Middle frontal gyrus (tissue), 1 donor: ENCODE measurements around the gene ARHGEF10L.

Experiments used
- DNase-seq: peaks from one replicate; pipeline ENCODE4 v3.0.0-alpha.2; 2015; ENCODE audit warnings: low spot score; ENCODE audit errors: extremely low spot score

Gene ARHGEF10L

GRCh38 chr1:17520473-17521319 lies 18.8 kb upstream of the ARHGEF10L start:
- DNase-seq = no peak

- DNase-seq = no peak
Observed at GRCh38 chr1:17521946-17522612, 17.4 kb upstream of the ARHGEF10L start.

DNA sequence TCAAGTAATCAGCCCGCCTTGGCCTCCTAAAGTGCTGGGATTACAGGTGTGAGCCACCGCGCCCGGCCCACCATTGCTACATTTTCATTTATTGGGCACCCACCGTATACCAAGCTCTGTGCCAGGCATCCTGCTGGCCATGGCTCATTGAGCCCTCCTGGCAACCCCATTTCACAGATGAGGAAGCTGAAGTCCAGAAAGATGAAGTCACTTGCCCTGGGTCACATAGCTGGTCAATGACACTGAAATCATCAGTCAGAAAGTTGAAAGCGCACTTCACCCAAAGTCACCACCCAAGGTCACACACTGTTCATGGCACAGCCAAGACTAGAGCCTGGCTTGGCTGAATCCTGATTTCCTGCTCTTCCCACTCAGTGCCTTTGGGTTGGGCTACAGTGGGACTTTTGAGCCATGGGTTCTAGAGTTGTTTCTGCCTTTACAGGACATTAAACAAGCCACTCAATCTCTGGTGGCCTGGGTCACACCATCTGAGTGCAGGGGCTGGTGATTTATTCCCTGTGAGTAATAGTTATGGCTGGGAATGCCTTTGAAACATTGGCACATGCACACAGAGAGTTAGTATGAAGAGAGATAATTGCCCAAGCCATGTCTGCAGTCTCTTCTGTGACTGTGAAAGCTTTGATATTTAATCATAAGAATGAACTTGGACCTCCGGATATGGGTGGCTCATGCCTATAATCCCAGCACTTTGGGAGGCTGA lies 16.0 kb upstream of the ARHGEF10L start:
- DNase-seq = no peak

GRCh38 chr1:17524645-17525044 lies 14.9 kb upstream of the ARHGEF10L start:
- DNase-seq = no peak

GRCh38 chr1:17525996-17526686 lies 13.4 kb upstream of the ARHGEF10L start:
- DNase-seq = no peak

- DNase-seq = no peak
Observed at GRCh38 chr1:17527036-17527914, 12.2 kb upstream of the ARHGEF10L start.

DNA sequence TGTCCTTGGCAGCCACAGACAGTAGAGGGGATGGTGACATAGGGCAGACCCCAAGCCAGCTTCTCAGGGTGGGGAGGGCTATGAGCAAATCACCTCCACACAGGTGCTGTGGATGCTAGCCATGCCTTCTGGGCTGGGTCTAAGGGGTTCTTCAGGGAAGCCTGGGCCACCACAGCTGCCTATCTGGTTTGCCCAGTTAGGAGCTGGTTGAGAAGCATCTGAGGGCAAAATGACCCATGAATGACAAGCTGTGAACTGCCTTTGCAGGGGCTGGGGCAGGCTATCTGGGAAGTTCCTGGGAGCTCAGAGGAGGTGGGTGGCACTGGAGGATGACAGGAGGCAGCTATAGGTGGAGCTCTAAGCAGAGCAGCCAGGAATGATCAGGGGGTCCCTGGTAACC lies 10.1 kb upstream of the ARHGEF10L start:
- no peak for DNase-seq

DNA sequence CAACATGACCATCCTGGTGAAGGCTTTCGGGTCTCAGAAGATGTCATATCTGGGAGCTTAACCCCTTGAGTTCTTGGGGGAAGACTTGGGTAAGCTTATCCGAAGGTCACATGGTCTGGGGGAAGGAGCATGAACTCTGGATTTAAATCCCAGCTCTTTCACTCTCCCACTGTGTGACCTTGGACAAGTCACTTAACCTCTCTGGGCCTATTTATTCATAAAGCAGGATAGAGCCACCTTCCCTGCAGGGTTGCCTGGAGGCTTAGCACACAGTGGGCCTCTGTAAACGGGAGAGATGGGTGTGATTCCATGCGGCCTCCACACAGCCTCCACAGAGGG lies 8.2 kb upstream of the ARHGEF10L start:
- DNase-seq = no peak

DNA sequence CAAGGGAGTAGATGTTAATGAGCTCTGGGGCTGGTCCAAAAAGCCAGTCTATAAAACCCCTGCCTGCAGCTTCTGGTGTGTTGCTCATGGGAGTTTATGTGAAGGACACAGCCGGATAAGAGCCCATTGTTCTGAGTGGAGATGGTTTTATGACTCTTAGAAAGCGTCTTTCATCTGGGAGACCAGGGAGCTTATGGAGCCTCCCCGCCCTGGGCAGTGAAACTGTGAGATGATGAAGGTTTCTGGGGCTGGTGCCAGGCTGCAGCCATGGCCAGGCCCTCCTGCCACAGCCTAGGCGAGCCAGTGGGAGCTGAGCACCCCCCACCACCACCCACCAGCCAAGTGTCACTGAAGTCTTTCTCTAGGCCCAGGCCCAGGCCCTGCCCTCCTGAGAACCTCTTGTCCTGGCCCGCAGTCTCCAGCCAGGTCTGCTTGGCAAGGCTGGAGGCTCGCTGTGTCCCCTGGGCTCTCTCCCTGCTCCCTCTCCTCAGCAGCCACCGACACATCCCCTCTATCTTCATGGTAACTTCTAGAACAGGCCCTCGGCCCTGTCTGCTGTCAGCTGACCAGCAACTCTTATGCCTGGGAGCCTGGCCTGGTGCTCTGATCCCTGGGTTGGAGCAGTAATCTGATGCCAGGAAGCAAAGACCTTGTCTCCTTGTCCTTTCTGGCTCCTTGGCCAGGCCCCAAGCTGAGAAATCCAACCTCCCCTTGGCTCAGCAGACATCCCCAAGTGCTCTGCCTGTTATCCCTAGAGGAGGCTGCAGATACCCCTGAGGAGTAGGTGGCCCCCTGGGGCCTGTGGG lies 7.6 kb upstream of the ARHGEF10L start:
- no peak for DNase-seq

DNA sequence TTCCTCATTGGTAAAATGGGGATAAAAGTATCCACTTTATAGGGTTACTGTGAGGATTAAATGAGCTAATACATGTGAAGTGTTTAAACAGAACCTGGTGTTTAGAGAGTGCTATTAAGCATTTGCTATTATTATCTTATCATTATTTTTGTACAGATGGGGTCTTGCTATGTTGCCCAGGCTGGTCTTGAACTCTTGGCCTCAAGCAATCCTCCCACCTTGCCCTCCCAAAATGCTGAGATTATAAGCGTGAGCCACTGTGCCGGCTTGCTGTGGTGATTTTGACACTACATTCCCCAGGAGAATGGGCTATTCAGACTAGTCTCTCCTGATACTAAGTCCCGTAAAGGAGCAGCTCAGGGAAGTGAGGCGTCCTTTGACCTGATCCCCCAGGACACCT lies 6.3 kb upstream of the ARHGEF10L start:
- DNase-seq = no peak

- DNase-seq = no peak
Observed at GRCh38 chr1:17535300-17535936, 4.1 kb upstream of the ARHGEF10L start.

DNA sequence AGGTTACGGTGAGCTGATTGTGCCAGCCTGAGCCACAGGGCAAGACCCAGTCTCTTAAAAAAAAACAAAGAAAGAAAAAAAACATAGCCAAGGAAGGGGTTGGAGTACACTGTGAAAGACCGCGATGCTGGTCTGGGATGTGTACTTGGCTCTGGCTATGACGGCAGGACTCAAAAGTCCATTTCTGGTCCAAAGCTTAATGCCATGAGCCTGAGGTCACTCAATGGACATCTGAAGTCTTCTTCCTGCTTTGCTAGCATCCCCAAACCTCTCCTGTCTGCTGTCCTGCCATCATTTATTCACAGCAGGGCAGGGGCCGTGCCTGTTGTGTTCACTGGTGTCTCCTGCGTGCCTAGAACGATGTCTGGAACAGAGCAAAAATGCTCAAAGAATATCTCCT lies 1.5 kb upstream of the ARHGEF10L start:
- no peak for DNase-seq

- no peak for DNase-seq
Observed at GRCh38 chr1:17538428-17539117, 925 bp upstream of the ARHGEF10L start.

GRCh38 chr1:17539118-17539476 lies 401 bp upstream of the ARHGEF10L start:
- no peak for DNase-seq

- no peak for DNase-seq
Observed at GRCh38 chr1:17540255-17541001, 930 bp downstream of the ARHGEF10L start.

DNA sequence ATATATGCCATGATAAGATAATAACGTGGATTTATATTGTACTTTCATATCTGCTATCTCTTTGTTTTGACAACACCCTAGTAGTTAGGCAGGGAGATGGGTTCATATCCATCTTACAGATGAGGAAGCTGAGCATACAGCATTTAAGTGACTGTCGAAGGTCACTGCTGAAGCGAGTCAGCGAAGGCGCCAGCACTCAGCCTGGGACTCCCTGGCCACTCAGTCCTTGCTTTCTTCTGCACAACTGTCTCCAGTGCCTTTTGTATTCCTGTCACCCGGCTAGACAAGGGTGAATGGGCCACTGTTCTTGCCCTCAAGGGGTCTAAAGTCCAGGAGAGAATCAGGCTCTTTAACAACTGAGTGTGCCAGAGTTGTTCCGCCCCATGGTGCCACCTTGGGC lies 3.1 kb downstream of the ARHGEF10L start:
- no peak for DNase-seq

DNA sequence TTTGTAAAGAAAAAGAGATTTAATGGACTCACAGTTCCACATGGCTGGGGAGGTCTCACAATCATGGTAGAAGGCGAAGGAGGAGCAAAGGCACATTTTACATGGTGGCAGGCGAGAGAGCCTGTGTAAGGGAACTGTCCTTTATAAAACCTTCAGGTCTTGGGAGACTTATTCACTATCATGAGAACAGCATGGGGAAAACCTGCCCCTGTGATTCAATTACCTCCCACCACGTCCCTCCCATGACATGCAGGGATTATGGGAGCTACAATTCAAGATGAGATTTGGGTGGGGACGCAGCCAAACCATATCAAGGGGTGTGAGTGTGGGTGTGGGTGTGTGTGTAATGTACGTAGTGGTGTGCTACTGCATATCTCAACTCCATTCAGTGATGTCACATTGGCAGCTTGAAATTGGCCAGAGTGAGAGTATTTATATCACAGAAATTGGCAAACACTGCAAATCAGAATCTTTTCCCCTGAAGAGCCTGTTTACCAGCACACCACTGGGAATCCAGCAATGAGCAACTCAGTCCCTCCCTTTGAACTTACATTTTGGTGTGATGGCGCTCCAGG lies 5.4 kb downstream of the ARHGEF10L start:
- no peak for DNase-seq

- no peak for DNase-seq
Observed at GRCh38 chr1:17545356-17545755, 5.9 kb downstream of the ARHGEF10L start.
